NCI-H524 (cell line): Measurements from ENCODE around the gene COIL.

Experiments
- DNase-seq, 2 experiments: peaks; one replicate each; lab custom pipeline; 2025; lab: John Stamatoyannopoulos, UW

Gene COIL

GRCh38 chr17:56909742-56910508, 50.9 kb downstream of the COIL start:
- DNase-seq: no peak

GRCh38 chr17:56908001-56908542, 52.8 kb downstream of the COIL start:
- DNase-seq: no peak

GRCh38 chr17:56903560-56903959, 57.3 kb downstream of the COIL start:
- DNase-seq: no peak

- no peak for DNase-seq
Measured at GRCh38 chr17:56902348-56902747, 58.5 kb downstream of the COIL start.

- no peak for DNase-seq
Measured at GRCh38 chr17:56899403-56899802, 61.4 kb downstream of the COIL start.

GRCh38 chr17:56898874-56899273, 62.0 kb downstream of the COIL start:
- no peak for DNase-seq

GRCh38 chr17:56897646-56898424, 63.0 kb downstream of the COIL start:
- no peak for DNase-seq

GRCh38 chr17:56896968-56897359, 63.9 kb downstream of the COIL start:
- no peak for DNase-seq

GRCh38 chr17:56896217-56896967, 64.5 kb downstream of the COIL start:
- no peak for DNase-seq

- no peak for DNase-seq
Measured at GRCh38 chr17:56894859-56895455, 65.9 kb downstream of the COIL start.

- no peak for DNase-seq
Measured at GRCh38 chr17:56893503-56893902, 67.3 kb downstream of the COIL start.

GRCh38 chr17:56892333-56892732, 68.5 kb downstream of the COIL start:
- no peak for DNase-seq

GRCh38 chr17:56891751-56892150, 69.1 kb downstream of the COIL start:
- DNase-seq: no peak

GRCh38 chr17:56890906-56891674, 69.8 kb downstream of the COIL start:
- no peak for DNase-seq

GRCh38 chr17:56890390-56890789, 70.5 kb downstream of the COIL start:
- no peak for DNase-seq
